H1 (cell line): ENCODE data around the gene MRPL34. TPM values are rescaled to one million over a fixed set of nuclear protein-coding genes. Genes with fewer than 3 reads are reported as not detected.

Experiments
- ASH2L ChIP-seq: fragments of 200-600, 300-600 bp; sonication (generic); IDR thresholded peaks from one replicate; pipeline ENCODE4 v1.7.1; 2017; ENCODE audit warnings: low read length
- BCL11A ChIP-seq, 2 experiments: IDR thresholded peaks; one replicate each; pipeline ENCODE4 v1.6.1; 2011; ENCODE audit warnings: low read depth in 2 of 2, low read length in 2 of 2, mild to moderate bottlenecking in 2 of 2
- CBX5 ChIP-seq: fragments of 300-800, 300-1000 bp; sonication (generic); IDR thresholded peaks from 2 replicates; pipeline ENCODE4 v1.7.1; 2016; ENCODE audit warnings: antibody characterized with exemption, low read length, low read depth
- EGR1 ChIP-seq: IDR thresholded peaks from 2 replicates; pipeline ENCODE4 v1.6.1; 2011; ENCODE audit warnings: low read depth, low read length, borderline replicate concordance
- EZH2 ChIP-seq: fragments of 200-600 bp; sonication (generic); IDR thresholded peaks from 2 replicates; pipeline ENCODE4 v1.7.1; 2012; ENCODE audit warnings: low read depth, mild to moderate bottlenecking, moderate library complexity, low read length, inconsistent platforms; ENCODE audit not compliant: severe bottlenecking
- GABPA ChIP-seq: IDR thresholded peaks from 2 replicates; pipeline ENCODE4 v1.6.1; 2011; ENCODE audit warnings: mild to moderate bottlenecking, low read length, moderate library complexity, borderline replicate concordance; ENCODE audit not compliant: insufficient read depth
- GTF2F1 ChIP-seq: IDR thresholded peaks from 2 replicates; pipeline ENCODE4 v1.6.1; 2012; ENCODE audit warnings: low read depth, low read length, improper control_type of control experiment, borderline replicate concordance
- JUN ChIP-seq: IDR thresholded peaks from 2 replicates; pipeline ENCODE4 v1.6.1; 2011; ENCODE audit warnings: low read depth, mild to moderate bottlenecking, improper control_type of control experiment, low read length
- JUND ChIP-seq: IDR thresholded peaks from 2 replicates; pipeline ENCODE4 v1.6.1; 2011; ENCODE audit warnings: mild to moderate bottlenecking, improper control_type of control experiment, low read length
- KDM1A ChIP-seq: fragments of 200-600, 300-600 bp; sonication (generic); IDR thresholded peaks from 2 replicates; pipeline ENCODE4 v1.7.1; 2016; ENCODE audit warnings: mild to moderate bottlenecking, low read length, borderline replicate concordance
- KDM4A ChIP-seq: IDR thresholded peaks from one replicate; pipeline ENCODE4 v1.7.1; 2012; ENCODE audit warnings: low read depth, mild to moderate bottlenecking, moderate library complexity, low read length, inconsistent platforms; ENCODE audit not compliant: severe bottlenecking
- KDM5A ChIP-seq: fragments of 200-600 bp; IDR thresholded peaks from 2 replicates; pipeline ENCODE4 v1.7.1; 2012; ENCODE audit warnings: mild to moderate bottlenecking, low read length, inconsistent platforms, mixed read lengths
- MAFK ChIP-seq: IDR thresholded peaks from 2 replicates; pipeline ENCODE4 v1.6.1; 2012; ENCODE audit warnings: low read depth, mild to moderate bottlenecking, improper control_type of control experiment, low read length
- POLR2A ChIP-seq, 2 experiments: IDR thresholded peaks; 1 replicate in 1 of 2; 2 replicates in 1 of 2; pipeline ENCODE4 v1.6.1; 2011; ENCODE audit warnings: low read depth in 2 of 2, low read length in 2 of 2, mild to moderate bottlenecking in 2 of 2; ENCODE audit errors: control extremely low read depth in 1 of 2
- RBBP5 ChIP-seq: IDR thresholded peaks from 2 replicates; pipeline ENCODE4 v1.7.1; 2012; ENCODE audit warnings: low read depth, mild to moderate bottlenecking, inconsistent platforms, low read length, moderate library complexity, borderline replicate concordance
- SAP30 ChIP-seq: fragments of 300-600 bp; sonication (generic); IDR thresholded peaks from 2 replicates; pipeline ENCODE4 v1.7.1; 2012; ENCODE audit warnings: low read length, moderate library complexity, mild to moderate bottlenecking, inconsistent platforms; ENCODE audit not compliant: insufficient read depth, insufficient replicate concordance
- SIRT6 ChIP-seq: IDR thresholded peaks from one replicate; pipeline ENCODE4 v1.7.1; 2012; ENCODE audit warnings: low read length, inconsistent platforms
- SIX5 ChIP-seq: IDR thresholded peaks from 2 replicates; pipeline ENCODE4 v1.6.1; 2011; ENCODE audit warnings: mild to moderate bottlenecking, low read depth, low read length
- SRF ChIP-seq: IDR thresholded peaks from 2 replicates; pipeline ENCODE4 v1.6.1; 2011; ENCODE audit warnings: mild to moderate bottlenecking, low read depth, low read length, moderate library complexity
- TBP ChIP-seq: IDR thresholded peaks from 2 replicates; pipeline ENCODE4 v1.6.1; 2011; ENCODE audit warnings: low read depth, low read length, improper control_type of control experiment
- TEAD4 ChIP-seq: IDR thresholded peaks from 2 replicates; pipeline ENCODE4 v1.6.1; 2012; ENCODE audit warnings: low read depth, low read length, inconsistent platforms, mixed read lengths
- YY1 ChIP-seq: IDR thresholded peaks from 2 replicates; pipeline ENCODE4 v1.6.1; 2011; ENCODE audit warnings: low read depth, mild to moderate bottlenecking, low read length
- polyA plus RNA-seq, 7 experiments: library from polyadenylated mRNA; depleted of rRNA in 3 of 7; stranded (reverse) in 5 of 7; unstranded in 2 of 7; fragments of >200 nt in 5 of 7; fragments of 200-250 nt in 2 of 7; gene quantifications; 1 replicate in 5 of 7; 2 replicates in 1 of 7; 4 replicates in 1 of 7; pipeline versions ENCODE4 v1.2.1 to v1.2.3, GENCODE V29; 2011 to 2013; ENCODE audit warnings: missing spikeins in 2 of 7, mixed read lengths in 2 of 7
- total RNA-seq: library from RNA; stranded (reverse); fragmentation: NEBNext Ultra II Directional; extraction: Animal tissue kit (Norgen Biotek cat#: 25700); gene quantifications from 2 replicates; pipeline ENCODE4 v1.2.1, GENCODE V29; 2021
- TF ChIP-seq, protein P1 (sequence below): IDR thresholded peaks from 2 replicates; pipeline ENCODE4 v1.6.1; 2012; ENCODE audit warnings: inconsistent platforms
- TF ChIP-seq, protein P2 (sequence below): IDR thresholded peaks from 2 replicates; pipeline ENCODE4 v1.6.1; 2012; ENCODE audit warnings: inconsistent platforms

MRPL34 gene
- total and polyA plus RNA-seq, 2 of the 8 experiments (the other 6 are each of a cell fraction or from before 2014, with no cell fraction given) = 91.9 to 99.6 TPM

- TF ChIP-seq MAFK (no peak), SAP30 (no peak), EZH2 (no peak), KDM1A (peak; percentile 26; the same call in 1 of the 2 replicates), GTF2F1 (0 out of 2 replicates have a peak, but pooled peaks have one; percentile 31), JUN (no peak), JUND (no peak), BCL11A (IDR thresholded peaks at IDR 0.05; ENCODE audit: low read depth in 2 of 2, low read length in 2 of 2) (no peak), EGR1 (0 out of 2 replicates have a peak, but pooled peaks have one; percentile 16), SRF (no peak), POLR2A (IDR thresholded peaks at IDR 0.05; ENCODE audit: control extremely low read depth in 1 of 2, low read depth in 2 of 2, low read length in 2 of 2) (peak in 1 of 2 experiments; percentile 86; a peak in 2 of 3 replicates), SIX5 (peak; percentile 29; the same call in 1 of the 2 replicates), RBBP5 (peak; percentile 53; the same call in 1 of the 2 replicates), SIRT6 (no peak), KDM5A (peak; percentile 80), GABPA (peak; percentile 86), KDM4A (no peak), ASH2L (peak; percentile 82), YY1 (no peak; the same call in 1 of the 2 replicates), TBP (peak; percentile 67), CBX5 (no peak), TEAD4 (peak; percentile 42; the same call in 1 of the 2 replicates)
- TF ChIP-seq, protein P1, sequence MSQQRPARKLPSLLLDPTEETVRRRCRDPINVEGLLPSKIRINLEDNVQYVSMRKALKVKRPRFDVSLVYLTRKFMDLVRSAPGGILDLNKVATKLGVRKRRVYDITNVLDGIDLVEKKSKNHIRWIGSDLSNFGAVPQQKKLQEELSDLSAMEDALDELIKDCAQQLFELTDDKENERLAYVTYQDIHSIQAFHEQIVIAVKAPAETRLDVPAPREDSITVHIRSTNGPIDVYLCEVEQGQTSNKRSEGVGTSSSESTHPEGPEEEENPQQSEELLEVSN = peak; percentile 97
- TF ChIP-seq, protein P2, sequence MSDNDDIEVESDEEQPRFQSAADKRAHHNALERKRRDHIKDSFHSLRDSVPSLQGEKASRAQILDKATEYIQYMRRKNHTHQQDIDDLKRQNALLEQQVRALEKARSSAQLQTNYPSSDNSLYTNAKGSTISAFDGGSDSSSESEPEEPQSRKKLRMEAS = peak; percentile 89
These were observed 31.4 kb downstream of the MRPL34 start, which contains the start of gene GTPBP3 (continued) for GRCh38 chr19:17336872-17337674.
